ENCODE data around the gene MCM6. TPM values are rescaled to one million over a fixed set of nuclear protein-coding genes. Genes with fewer than 3 reads are reported as not detected.
"Not testable (repeated sequence)": the region's sequence is repeated elsewhere in the genome, so short reads cannot be mapped to it uniquely, and the experiment has no call there.

The MCM6 gene
- polyA plus RNA-seq, 1 of the 3 experiments (the other 2 are of a cell fraction), result 18.4 TPM

DNA sequence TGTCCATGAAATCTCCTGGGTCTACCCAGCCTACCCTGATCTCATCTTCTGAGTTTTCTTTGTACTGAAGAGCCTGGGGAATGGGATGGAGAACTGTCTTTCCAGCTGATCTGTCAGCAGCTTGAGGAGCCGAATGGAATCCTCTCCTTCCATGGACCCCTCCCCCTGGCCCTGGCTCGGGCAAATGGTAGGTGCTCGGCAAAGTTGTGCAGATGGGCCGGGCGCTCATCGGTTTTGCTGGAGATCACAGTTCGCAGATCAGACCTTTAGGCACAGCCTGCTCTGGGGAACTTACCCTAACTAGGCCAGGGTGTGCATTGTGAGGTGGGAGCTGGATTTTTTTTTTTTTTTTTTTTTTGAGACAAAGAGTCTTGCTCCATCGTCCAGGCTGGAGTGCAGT, 79.6 kb downstream of the MCM6 start:
- DNase-seq, result no peak
- Histone ChIP-seq H3K27ac (ENCODE audit: low read depth in 2 of 2, low read length in 1 of 2) (no peak overlapping the region), H3K4me2 (no peak overlapping the region), H3K4me3 (ENCODE audit: low read depth in 2 of 2, low read length in 1 of 2) (no peak overlapping the region), H3K4me1 (ENCODE audit: control insufficient read depth in 1 of 2, insufficient read depth in 2 of 2, low read depth in 1 of 2, low read length in 1 of 2) (no peaks in the 10 kb centered on the region; a peak in 1 of 4 replicates), H3K9ac (no peak overlapping the region), H3K9me2 (no peaks in the 10 kb centered on the region), H3K79me2 (ENCODE audit: insufficient read depth) (no peaks in the 10 kb centered on the region), H4K20me1 (ENCODE audit: insufficient read depth) (no peaks in the 10 kb centered on the region), H3F3A (replicated peaks; ENCODE audit: insufficient read depth) (no peaks in the 10 kb centered on the region), H3K9me3 (no peaks in the 10 kb centered on the region), H3K27me3 (ENCODE audit: insufficient read depth) (no peaks in the 10 kb centered on the region), H3K36me3 (replicated peaks in 1 of 2; ENCODE audit: control insufficient read depth in 1 of 2, insufficient read depth in 2 of 2, low read length in 1 of 2) (no peaks in the 10 kb centered on the region), H2AFZ (ENCODE audit: low read depth) (no peak overlapping the region)
- CTCF ChIA-PET, result interaction anchor here (0.8 to 4.6 kb wide), 21 partner anchors 11 to 836 kb away, joined by 3 to 75 read pairs (median 7); no protein-coding TSS in a partner anchor
- TF ChIP-seq RXRA (IDR thresholded peaks at IDR 0.05; ENCODE audit: borderline replicate concordance, low read depth) (no peak), EZH2phosphoT487 (IDR thresholded peaks at IDR 0.05; ENCODE audit: borderline replicate concordance, low read depth) (no peak), JUND (IDR thresholded peaks at IDR 0.05) (no peak), USF2 (IDR thresholded peaks at IDR 0.05; ENCODE audit: borderline replicate concordance, low read depth, low read length) (no peak), ELF1 (IDR thresholded peaks at IDR 0.05) (no peak), POLR2AphosphoS5 (IDR thresholded peaks at IDR 0.05; ENCODE audit: low read depth, low read length) (no peak)
- 77% methylated on average over 5 of the region's 8 CpGs for WGBS (ENCODE audit: low lambda C conversion rate)
- POLR2A ChIA-PET, result no interaction called here

- H3K36me3 ChIP-seq (replicated peaks in 1 of 2; ENCODE audit: control insufficient read depth in 1 of 2, insufficient read depth in 2 of 2, low read length in 1 of 2); H3F3A ChIP-seq (replicated peaks; ENCODE audit: insufficient read depth); H3K79me2 ChIP-seq (ENCODE audit: insufficient read depth); H3K4me3 ChIP-seq (ENCODE audit: low read depth in 2 of 2, low read length in 1 of 2); H3K9me2 ChIP-seq; POLR2A ChIA-PET; H3K4me1 ChIP-seq (ENCODE audit: control insufficient read depth in 1 of 2, insufficient read depth in 2 of 2, low read depth in 1 of 2, low read length in 1 of 2); H2AFZ ChIP-seq (ENCODE audit: low read depth); H3K9ac ChIP-seq; H3K4me2 ChIP-seq; H4K20me1 ChIP-seq (ENCODE audit: insufficient read depth); H3K27me3 ChIP-seq (ENCODE audit: insufficient read depth); CTCF ChIA-PET; DNase-seq; H3K9me3 ChIP-seq; H3K27ac ChIP-seq (ENCODE audit: low read depth in 2 of 2, low read length in 1 of 2): not testable (repeated sequence)
- TF ChIP-seq, protein P1, sequence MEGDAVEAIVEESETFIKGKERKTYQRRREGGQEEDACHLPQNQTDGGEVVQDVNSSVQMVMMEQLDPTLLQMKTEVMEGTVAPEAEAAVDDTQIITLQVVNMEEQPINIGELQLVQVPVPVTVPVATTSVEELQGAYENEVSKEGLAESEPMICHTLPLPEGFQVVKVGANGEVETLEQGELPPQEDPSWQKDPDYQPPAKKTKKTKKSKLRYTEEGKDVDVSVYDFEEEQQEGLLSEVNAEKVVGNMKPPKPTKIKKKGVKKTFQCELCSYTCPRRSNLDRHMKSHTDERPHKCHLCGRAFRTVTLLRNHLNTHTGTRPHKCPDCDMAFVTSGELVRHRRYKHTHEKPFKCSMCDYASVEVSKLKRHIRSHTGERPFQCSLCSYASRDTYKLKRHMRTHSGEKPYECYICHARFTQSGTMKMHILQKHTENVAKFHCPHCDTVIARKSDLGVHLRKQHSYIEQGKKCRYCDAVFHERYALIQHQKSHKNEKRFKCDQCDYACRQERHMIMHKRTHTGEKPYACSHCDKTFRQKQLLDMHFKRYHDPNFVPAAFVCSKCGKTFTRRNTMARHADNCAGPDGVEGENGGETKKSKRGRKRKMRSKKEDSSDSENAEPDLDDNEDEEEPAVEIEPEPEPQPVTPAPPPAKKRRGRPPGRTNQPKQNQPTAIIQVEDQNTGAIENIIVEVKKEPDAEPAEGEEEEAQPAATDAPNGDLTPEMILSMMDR (IDR thresholded peaks at IDR 0.05), result peak; percentile 15; the same call in 1 of the 2 replicates
- 90% methylated on average over 4 of the region's 4 CpGs for WGBS (ENCODE audit: low lambda C conversion rate)
Observed at GRCh38 chr2:135795641-135796040, 80.6 kb downstream of the MCM6 start.

DNA sequence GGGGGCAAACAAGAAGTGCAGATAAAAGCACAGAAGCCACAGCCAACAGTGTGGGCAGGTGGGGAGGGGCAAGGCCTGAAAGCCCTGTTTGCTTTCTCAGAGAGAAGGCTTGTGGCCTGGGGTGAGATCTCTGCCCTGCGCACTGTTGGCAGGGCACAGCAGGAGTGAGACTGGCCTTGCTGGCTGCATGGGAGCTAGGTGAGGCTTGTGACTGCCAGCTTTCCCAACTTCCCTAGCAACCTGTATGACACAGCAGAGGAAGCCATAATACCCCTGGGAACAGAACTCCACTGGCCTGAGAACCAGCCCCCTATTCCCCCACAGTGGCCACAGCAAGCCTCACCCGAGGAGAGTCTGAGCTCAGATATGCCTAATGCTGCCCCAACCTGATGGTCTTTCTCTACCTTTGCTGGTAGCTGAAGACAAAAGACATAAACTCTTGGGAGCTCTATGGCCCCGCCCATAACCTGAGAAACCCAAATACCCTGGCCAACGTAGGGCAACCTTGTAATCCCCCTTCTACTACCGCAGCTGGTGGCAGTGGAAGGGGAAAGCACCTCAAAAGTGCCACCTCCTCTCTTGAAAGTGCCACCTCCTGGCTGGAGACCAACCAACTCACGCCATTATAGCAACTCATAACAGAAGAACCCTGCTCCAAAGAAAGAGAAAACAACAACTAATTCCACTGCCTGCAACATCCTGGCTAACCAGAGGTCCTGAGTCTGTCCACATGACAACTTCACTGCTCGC, 83.7 kb downstream of the MCM6 start:
- Histone ChIP-seq H3K4me1 (ENCODE audit: control insufficient read depth in 1 of 2, insufficient read depth in 2 of 2, low read depth in 1 of 2, low read length in 1 of 2) (no peaks in the 10 kb centered on the region; a peak in 1 of 4 replicates), H3K4me2 (no peak overlapping the region), H3K9ac (no peak overlapping the region), H3K79me2 (ENCODE audit: insufficient read depth) (no peaks in the 10 kb centered on the region), H2AFZ (ENCODE audit: low read depth) (no peak overlapping the region), H3K27me3 (ENCODE audit: insufficient read depth) (no peaks in the 10 kb centered on the region), H3K36me3 (replicated peaks in 1 of 2; ENCODE audit: control insufficient read depth in 1 of 2, insufficient read depth in 2 of 2, low read length in 1 of 2) (peaks cover 3 to 7% of the 10 kb centered on the region in 2 experiments), H3K27ac (ENCODE audit: low read depth in 2 of 2, low read length in 1 of 2) (no peak overlapping the region), H4K20me1 (ENCODE audit: insufficient read depth) (no peaks in the 10 kb centered on the region), H3F3A (replicated peaks; ENCODE audit: insufficient read depth) (no peaks in the 10 kb centered on the region), H3K4me3 (ENCODE audit: low read depth in 2 of 2, low read length in 1 of 2) (no peak overlapping the region), H3K9me3 (no peaks in the 10 kb centered on the region), H3K9me2 (no peaks in the 10 kb centered on the region)
- no peak for DNase-seq
- POLR2A ChIA-PET, result no interaction called here
- WGBS (ENCODE audit: low lambda C conversion rate), result 71% methylated on average over 6 of the region's 7 CpGs
- CTCF ChIA-PET, result interaction anchor here (1.3 to 2.0 kb wide), 2 partner anchors 13 to 788 kb away, joined by 3 to 10 read pairs; no protein-coding TSS in a partner anchor
- TF ChIP-seq USF2 (IDR thresholded peaks at IDR 0.05; ENCODE audit: borderline replicate concordance, low read depth, low read length) (no peak), FOSL2 (IDR thresholded peaks at IDR 0.05; ENCODE audit: borderline replicate concordance, low read depth) (no peak), CHD2 (IDR thresholded peaks at IDR 0.05; ENCODE audit: low read length, partially characterized antibody) (no peak), FOXM1 (IDR thresholded peaks at IDR 0.05; ENCODE audit: low read depth) (no peak), SIN3A (IDR thresholded peaks at IDR 0.05; ENCODE audit: borderline replicate concordance, low read depth, low read length) (no peak), YY1 (IDR thresholded peaks at IDR 0.05; ENCODE audit: low read depth) (no peak), RCOR1 (IDR thresholded peaks at IDR 0.05; ENCODE audit: low read length) (no peak), GATA2 (CRISPR knock-in tag; IDR thresholded peaks at IDR 0.05) (no peak), RFX5 (IDR thresholded peaks at IDR 0.05; ENCODE audit: low read length) (no peak)
- TF ChIP-seq, protein P2, sequence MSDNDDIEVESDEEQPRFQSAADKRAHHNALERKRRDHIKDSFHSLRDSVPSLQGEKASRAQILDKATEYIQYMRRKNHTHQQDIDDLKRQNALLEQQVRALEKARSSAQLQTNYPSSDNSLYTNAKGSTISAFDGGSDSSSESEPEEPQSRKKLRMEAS (IDR thresholded peaks at IDR 0.05; ENCODE audit: low read depth), result no peak
